Activated T-cell treated with anti-CD3 and anti-CD28 coated beads, Interleukin-2, amount 50 U/mL, for 1 hour (primary cell): ENCODE results near the gene TMEM178B.
"Not testable (repeated sequence)": the region's sequence is repeated elsewhere in the genome, so short reads cannot be mapped to it uniquely, and the experiment has no call there.

Experiments used
- DNase-seq: peaks from one replicate; pipeline ENCODE4 v3.0.0-alpha.2; 2020

Gene TMEM178B

GRCh38 chr7:141144921-141145629 lies 71.2 kb downstream of the TMEM178B start:
- no peak for DNase-seq

- DNase-seq, result no peak
Measured at GRCh38 chr7:141145630-141145982, 71.7 kb downstream of the TMEM178B start.

GRCh38 chr7:141147482-141147881 lies 73.6 kb downstream of the TMEM178B start:
- no peak for DNase-seq

GRCh38 chr7:141150465-141150864 lies 76.6 kb downstream of the TMEM178B start:
- DNase-seq, result no peak

GRCh38 chr7:141151746-141152145 lies 77.9 kb downstream of the TMEM178B start:
- DNase-seq, result no peak

- no peak for DNase-seq
Measured at GRCh38 chr7:141153231-141153630, 79.4 kb downstream of the TMEM178B start.

- DNase-seq, result no peak
Measured at GRCh38 chr7:141154131-141154732, 80.4 kb downstream of the TMEM178B start.

GRCh38 chr7:141156407-141156806 lies 82.5 kb downstream of the TMEM178B start:
- no peak for DNase-seq

- no peak for DNase-seq
Measured at GRCh38 chr7:141157138-141157765, 83.4 kb downstream of the TMEM178B start.

GRCh38 chr7:141158561-141158960 lies 84.7 kb downstream of the TMEM178B start:
- DNase-seq, result no peak

GRCh38 chr7:141160246-141160860 lies 86.5 kb downstream of the TMEM178B start:
- no peak for DNase-seq

GRCh38 chr7:141161550-141162535 lies 88.0 kb downstream of the TMEM178B start:
- DNase-seq, result no peak

GRCh38 chr7:141165521-141165920 lies 91.7 kb downstream of the TMEM178B start:
- no peak for DNase-seq

- DNase-seq, result no peak
Measured at GRCh38 chr7:141166926-141167325, 93.1 kb downstream of the TMEM178B start.

- no peak for DNase-seq
Measured at GRCh38 chr7:141167381-141167964, 93.6 kb downstream of the TMEM178B start.

GRCh38 chr7:141169157-141169556 lies 95.3 kb downstream of the TMEM178B start:
- not testable (repeated sequence) for DNase-seq

- DNase-seq, result not testable (repeated sequence)
Measured at GRCh38 chr7:141175728-141176127, 101.9 kb downstream of the TMEM178B start.

- DNase-seq, result not testable (repeated sequence)
Measured at GRCh38 chr7:141177120-141177519, 103.3 kb downstream of the TMEM178B start.

GRCh38 chr7:141178486-141179135 lies 104.7 kb downstream of the TMEM178B start:
- no peak for DNase-seq

GRCh38 chr7:141181812-141182211 lies 107.9 kb downstream of the TMEM178B start:
- DNase-seq, result no peak

- DNase-seq, result no peak
Measured at GRCh38 chr7:141184532-141185190, 110.8 kb downstream of the TMEM178B start.
